GM12872 (cell line): ENCODE data around the gene SMG6.

Experiments used
- CTCF ChIP-seq: IDR thresholded peaks from 3 replicates; pipeline ENCODE4 v1.5.1; 2011; ENCODE audit warnings: low read depth, mild to moderate bottlenecking, low read length, moderate library complexity; ENCODE audit not compliant: insufficient read depth

The SMG6 gene

GRCh38 chr17:2191785-2192184 is 111.8 kb downstream of the SMG6 start:
- TF ChIP-seq CTCF: no peak

- no peak for TF ChIP-seq CTCF
These were observed 112.4 kb downstream of the SMG6 start for GRCh38 chr17:2191227-2191626.

GRCh38 chr17:2190014-2190413 is 113.6 kb downstream of the SMG6 start:
- TF ChIP-seq CTCF: no peak

- TF ChIP-seq CTCF: no peak
These were observed 114.5 kb downstream of the SMG6 start for GRCh38 chr17:2188971-2189630.

- no peak for TF ChIP-seq CTCF
These were observed 115.8 kb downstream of the SMG6 start for GRCh38 chr17:2187758-2188157.

- TF ChIP-seq CTCF: no peak
These were observed 116.6 kb downstream of the SMG6 start for GRCh38 chr17:2186937-2187336.

GRCh38 chr17:2184993-2185931 is 118.3 kb downstream of the SMG6 start:
- no peak for TF ChIP-seq CTCF
